ENCODE measurements around the gene SYK. TPM values are rescaled to one million over a fixed set of nuclear protein-coding genes. Genes with fewer than 3 reads are reported as not detected.

Gene SYK
- total RNA-seq, 1 experiment from 2014 or later, result 9.0 TPM

DNA sequence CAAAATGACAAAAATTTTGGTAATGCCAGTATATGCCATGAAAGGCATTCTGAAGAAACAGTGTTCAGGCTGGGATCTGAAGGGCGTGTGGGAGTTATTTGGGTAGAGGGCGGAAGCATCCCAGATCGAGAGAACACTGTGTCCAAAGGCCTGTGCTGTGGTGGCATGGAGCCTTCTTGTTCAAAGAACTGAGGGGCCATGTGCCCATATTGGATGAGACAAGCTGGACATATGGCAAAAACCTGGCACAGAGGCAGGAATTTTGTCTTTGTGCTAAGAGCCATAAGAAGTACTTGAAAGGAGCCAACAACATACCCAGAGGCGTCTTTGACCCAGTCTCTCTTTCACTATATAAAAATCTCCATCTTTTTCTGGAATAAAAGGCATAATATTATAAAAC lies 128.0 kb downstream of the SYK start:
- H3K4me3 ChIP-seq (replicated peaks in 1 of 2; ENCODE audit: low read depth in 1 of 2, low read length in 2 of 2), result no peak overlapping the region
- H3K27ac ChIP-seq (ENCODE audit: low read depth, low read length), result no peak overlapping the region
- H4K20me1 ChIP-seq (ENCODE audit: insufficient read depth), result no peaks in the 10 kb centered on the region
- H3K9ac ChIP-seq (ENCODE audit: low read length), result no peak overlapping the region
- ChIA-PET CTCF (no interaction called here), RAD21 (ENCODE audit: low non-redundant PET in 1 of 2, low total read pairs in 2 of 2, uncharacterized antibody in 2 of 2, unreplicated experiment in 2 of 2) (no interaction called here), POLR2A (no interaction called here)
- no TSS peak for BruUV-seq (replicated peaks)
- no peak overlapping the region for H3K4me2 ChIP-seq (ENCODE audit: low read length)
- no peak overlapping the region for H2AFZ ChIP-seq (ENCODE audit: low read depth, low read length, poor library complexity, severe bottlenecking)
- H3K27me3 ChIP-seq (ENCODE audit: insufficient read depth, low read length), result no peaks in the 10 kb centered on the region
- H3K9me3 ChIP-seq (ENCODE audit: control insufficient read depth in 1 of 2, insufficient read depth in 1 of 2, low read depth in 1 of 2, low read length in 2 of 2), result no peaks in the 10 kb centered on the region
- ATAC-seq, result no peak
- TF ChIP-seq EZH2phosphoT487 (IDR thresholded peaks at IDR 0.05; ENCODE audit: borderline replicate concordance) (no peak), EGR1 (IDR thresholded peaks at IDR 0.05; ENCODE audit: low read depth) (no peak), RAD21 (IDR thresholded peaks at IDR 0.05; ENCODE audit: low read depth) (no peak), CEBPB (IDR thresholded peaks at IDR 0.05; ENCODE audit: low read depth) (no peak), CBX3 (IDR thresholded peaks at IDR 0.05; ENCODE audit: low read depth) (no peak), JUND (IDR thresholded peaks at IDR 0.05) (no peak), YY1 (IDR thresholded peaks at IDR 0.05; ENCODE audit: extremely low read depth, insufficient replicate concordance, low read depth, low read length) (no peak), EZH2 (IDR thresholded peaks at IDR 0.05) (no peak), SP1 (IDR thresholded peaks at IDR 0.05; ENCODE audit: low read depth) (no peak), SRF (IDR thresholded peaks at IDR 0.05; ENCODE audit: low read depth) (no peak), SIN3A (IDR thresholded peaks at IDR 0.05; ENCODE audit: low read depth) (no peak)
- TF ChIP-seq, protein P1, sequence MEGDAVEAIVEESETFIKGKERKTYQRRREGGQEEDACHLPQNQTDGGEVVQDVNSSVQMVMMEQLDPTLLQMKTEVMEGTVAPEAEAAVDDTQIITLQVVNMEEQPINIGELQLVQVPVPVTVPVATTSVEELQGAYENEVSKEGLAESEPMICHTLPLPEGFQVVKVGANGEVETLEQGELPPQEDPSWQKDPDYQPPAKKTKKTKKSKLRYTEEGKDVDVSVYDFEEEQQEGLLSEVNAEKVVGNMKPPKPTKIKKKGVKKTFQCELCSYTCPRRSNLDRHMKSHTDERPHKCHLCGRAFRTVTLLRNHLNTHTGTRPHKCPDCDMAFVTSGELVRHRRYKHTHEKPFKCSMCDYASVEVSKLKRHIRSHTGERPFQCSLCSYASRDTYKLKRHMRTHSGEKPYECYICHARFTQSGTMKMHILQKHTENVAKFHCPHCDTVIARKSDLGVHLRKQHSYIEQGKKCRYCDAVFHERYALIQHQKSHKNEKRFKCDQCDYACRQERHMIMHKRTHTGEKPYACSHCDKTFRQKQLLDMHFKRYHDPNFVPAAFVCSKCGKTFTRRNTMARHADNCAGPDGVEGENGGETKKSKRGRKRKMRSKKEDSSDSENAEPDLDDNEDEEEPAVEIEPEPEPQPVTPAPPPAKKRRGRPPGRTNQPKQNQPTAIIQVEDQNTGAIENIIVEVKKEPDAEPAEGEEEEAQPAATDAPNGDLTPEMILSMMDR (IDR thresholded peaks at IDR 0.05 in 2 of 3, conservative IDR thresholded peaks at IDR 0.05 in 1 of 3; ENCODE audit: borderline replicate concordance in 1 of 3, insufficient read depth in 1 of 3, low read depth in 2 of 3, low read length in 2 of 3), result no peak
- TF ChIP-seq, protein P2, sequence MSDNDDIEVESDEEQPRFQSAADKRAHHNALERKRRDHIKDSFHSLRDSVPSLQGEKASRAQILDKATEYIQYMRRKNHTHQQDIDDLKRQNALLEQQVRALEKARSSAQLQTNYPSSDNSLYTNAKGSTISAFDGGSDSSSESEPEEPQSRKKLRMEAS (IDR thresholded peaks at IDR 0.05), result no peak
- TF ChIP-seq, protein P3, sequence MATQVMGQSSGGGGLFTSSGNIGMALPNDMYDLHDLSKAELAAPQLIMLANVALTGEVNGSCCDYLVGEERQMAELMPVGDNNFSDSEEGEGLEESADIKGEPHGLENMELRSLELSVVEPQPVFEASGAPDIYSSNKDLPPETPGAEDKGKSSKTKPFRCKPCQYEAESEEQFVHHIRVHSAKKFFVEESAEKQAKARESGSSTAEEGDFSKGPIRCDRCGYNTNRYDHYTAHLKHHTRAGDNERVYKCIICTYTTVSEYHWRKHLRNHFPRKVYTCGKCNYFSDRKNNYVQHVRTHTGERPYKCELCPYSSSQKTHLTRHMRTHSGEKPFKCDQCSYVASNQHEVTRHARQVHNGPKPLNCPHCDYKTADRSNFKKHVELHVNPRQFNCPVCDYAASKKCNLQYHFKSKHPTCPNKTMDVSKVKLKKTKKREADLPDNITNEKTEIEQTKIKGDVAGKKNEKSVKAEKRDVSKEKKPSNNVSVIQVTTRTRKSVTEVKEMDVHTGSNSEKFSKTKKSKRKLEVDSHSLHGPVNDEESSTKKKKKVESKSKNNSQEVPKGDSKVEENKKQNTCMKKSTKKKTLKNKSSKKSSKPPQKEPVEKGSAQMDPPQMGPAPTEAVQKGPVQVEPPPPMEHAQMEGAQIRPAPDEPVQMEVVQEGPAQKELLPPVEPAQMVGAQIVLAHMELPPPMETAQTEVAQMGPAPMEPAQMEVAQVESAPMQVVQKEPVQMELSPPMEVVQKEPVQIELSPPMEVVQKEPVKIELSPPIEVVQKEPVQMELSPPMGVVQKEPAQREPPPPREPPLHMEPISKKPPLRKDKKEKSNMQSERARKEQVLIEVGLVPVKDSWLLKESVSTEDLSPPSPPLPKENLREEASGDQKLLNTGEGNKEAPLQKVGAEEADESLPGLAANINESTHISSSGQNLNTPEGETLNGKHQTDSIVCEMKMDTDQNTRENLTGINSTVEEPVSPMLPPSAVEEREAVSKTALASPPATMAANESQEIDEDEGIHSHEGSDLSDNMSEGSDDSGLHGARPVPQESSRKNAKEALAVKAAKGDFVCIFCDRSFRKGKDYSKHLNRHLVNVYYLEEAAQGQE (IDR thresholded peaks at IDR 0.05; ENCODE audit: low read depth), result no peak
- no peaks in the 10 kb centered on the region for H3K36me3 ChIP-seq (ENCODE audit: control insufficient read depth in 1 of 2, insufficient read depth in 2 of 2, low read length in 2 of 2)
- DNase-seq (ENCODE audit: low read depth, low spot score), result no peak
- no peaks in the 10 kb centered on the region for H3K9me2 ChIP-seq (ENCODE audit: insufficient read depth)
- H3K79me2 ChIP-seq (ENCODE audit: insufficient read depth, low read length), result no peaks in the 10 kb centered on the region
- no peaks in the 10 kb centered on the region for H3K4me1 ChIP-seq (ENCODE audit: control insufficient read depth in 1 of 2, insufficient read depth in 2 of 2, low read length in 2 of 2)
- intact Hi-C loops (cut with micrococcal nuclease), result no loop called here

Data from HCT116 (cell line).